H9 (cell line): Measurements from ENCODE around the gene PHOX2A. TPM values are rescaled to one million over a fixed set of nuclear protein-coding genes. Genes with fewer than 3 reads are reported as not detected.

Experiments
- DNase-seq: peaks from one replicate; pipeline ENCODE4 v3.0.0-alpha.2; 2017
- H2AFZ ChIP-seq: one replicate; pipeline ENCODE4 v1.6.1; 2013; ENCODE audit warnings: mild to moderate bottlenecking, low read length, control low read depth, moderate library complexity
- H2AK5ac ChIP-seq: 2 replicates; pipeline ENCODE4 v1.6.1; 2013; ENCODE audit warnings: low read length, control low read depth, mixed read lengths; ENCODE audit not compliant: insufficient read length
- H2BK120ac ChIP-seq: one replicate; pipeline ENCODE4 v1.6.1; 2013; ENCODE audit warnings: low read depth, mild to moderate bottlenecking, low read length, control low read depth, inconsistent platforms; ENCODE audit not compliant: poor library complexity, severe bottlenecking
- H2BK12ac ChIP-seq: 2 replicates; pipeline ENCODE4 v1.6.1; 2013; ENCODE audit warnings: low read length, control low read depth, mixed read lengths, low read depth; ENCODE audit not compliant: insufficient read length
- H2BK15ac ChIP-seq: 2 replicates; pipeline ENCODE4 v1.6.1; 2013; ENCODE audit warnings: low read depth, low read length, control low read depth
- H2BK20ac ChIP-seq: one replicate; pipeline ENCODE4 v1.6.1; 2013; ENCODE audit warnings: low read depth, mild to moderate bottlenecking, low read length, control low read depth, inconsistent platforms; ENCODE audit not compliant: poor library complexity, severe bottlenecking
- H2BK5ac ChIP-seq: 2 replicates; pipeline ENCODE4 v1.6.1; 2013; ENCODE audit warnings: low read length, control low read depth, mixed read lengths; ENCODE audit not compliant: insufficient read length
- H3K14ac ChIP-seq: 2 replicates; pipeline ENCODE4 v1.6.1; 2013; ENCODE audit warnings: low read length, control low read depth; ENCODE audit not compliant: insufficient read depth
- H3K18ac ChIP-seq: 2 replicates; pipeline ENCODE4 v1.6.1; 2013; ENCODE audit warnings: low read depth, mild to moderate bottlenecking, mixed read lengths, low read length, control low read depth; ENCODE audit not compliant: insufficient read length
- H3K23ac ChIP-seq: 2 replicates; pipeline ENCODE4 v1.6.1; 2013; ENCODE audit warnings: low read length, control low read depth, mixed read lengths, low read depth; ENCODE audit not compliant: insufficient read length
- H3K23me2 ChIP-seq: 2 replicates; pipeline ENCODE4 v1.6.1; 2013; ENCODE audit warnings: low read depth, mild to moderate bottlenecking, mixed read lengths, low read length, control low read depth; ENCODE audit not compliant: insufficient read length, poor library complexity, severe bottlenecking
- H3K27ac ChIP-seq: 2 replicates; pipeline ENCODE4 v1.5.1; 2013; ENCODE audit warnings: low read length, control low read depth, mixed read lengths, low read depth; ENCODE audit not compliant: insufficient read length
- H3K27me3 ChIP-seq: 2 replicates; pipeline ENCODE4 v1.6.1; 2013; ENCODE audit warnings: low read length, control low read depth, inconsistent platforms; ENCODE audit not compliant: insufficient read depth
- H3K4ac ChIP-seq: 2 replicates; pipeline ENCODE4 v1.6.1; 2013; ENCODE audit warnings: low read depth, mild to moderate bottlenecking, control low read depth, inconsistent platforms, low read length, moderate library complexity
- H3K4me1 ChIP-seq: 2 replicates; pipeline ENCODE4 v1.6.1; 2013; ENCODE audit warnings: low read length, control low read depth, inconsistent platforms; ENCODE audit not compliant: insufficient read depth
- H3K4me2 ChIP-seq: 2 replicates; pipeline ENCODE4 v1.6.1; 2013; ENCODE audit warnings: low read length, control low read depth, mixed read lengths; ENCODE audit not compliant: insufficient read length, insufficient read depth
- H3K56ac ChIP-seq: 2 replicates; pipeline ENCODE4 v1.6.1; 2013; ENCODE audit warnings: low read depth, mild to moderate bottlenecking, mixed read lengths, low read length, control low read depth; ENCODE audit not compliant: insufficient read length
- H3K79me1 ChIP-seq: 2 replicates; pipeline ENCODE4 v1.6.1; 2013; ENCODE audit warnings: low read depth, mild to moderate bottlenecking, moderate library complexity, low read length, control low read depth, inconsistent platforms; ENCODE audit not compliant: insufficient read depth, poor library complexity, severe bottlenecking
- H3K79me2 ChIP-seq: 2 replicates; pipeline ENCODE4 v1.6.1; 2013; ENCODE audit warnings: low read length, control low read depth, inconsistent platforms; ENCODE audit not compliant: insufficient read depth
- H3K9ac ChIP-seq: 2 replicates; pipeline ENCODE4 v1.6.1; 2013; ENCODE audit warnings: low read length, control low read depth, mixed read lengths; ENCODE audit not compliant: insufficient read length; ENCODE audit errors: extremely low read depth
- H3K9me3 ChIP-seq: one replicate; pipeline ENCODE4 v1.6.1; 2013; ENCODE audit warnings: low read depth, low read length, inconsistent platforms; ENCODE audit not compliant: control insufficient read depth
- H3T11ph ChIP-seq: one replicate; pipeline ENCODE4 v1.6.1; 2013; ENCODE audit warnings: mild to moderate bottlenecking, low read length, control low read depth, inconsistent platforms
- H4K20me1 ChIP-seq: one replicate; pipeline ENCODE4 v1.6.1; 2013; ENCODE audit not compliant: control insufficient read depth, insufficient read length, insufficient read depth
- H4K5ac ChIP-seq: 2 replicates; pipeline ENCODE4 v1.6.1; 2013; ENCODE audit warnings: low read depth, mild to moderate bottlenecking, mixed read lengths, low read length, control low read depth; ENCODE audit not compliant: insufficient read length
- H4K8ac ChIP-seq: replicated peaks from 2 replicates; pipeline ENCODE4 v1.6.1; 2013; ENCODE audit warnings: low read length, control low read depth, mixed read lengths, low read depth; ENCODE audit not compliant: insufficient read length
- H4K91ac ChIP-seq: 2 replicates; pipeline ENCODE4 v1.6.1; 2013; ENCODE audit warnings: low read depth, mild to moderate bottlenecking, moderate library complexity, mixed read lengths, low read length, control low read depth; ENCODE audit not compliant: insufficient read length
- H3K27ac Mint-ChIP-seq, 3 experiments: 2 replicates in 2 of 3; 3 replicates in 1 of 3; pipeline ENCODE4 v1.8.0; 2020 to 2021; ENCODE audit warnings: mixed read lengths in 3 of 3, mild to moderate bottlenecking in 1 of 3, moderate library complexity in 1 of 3
- H3K27me3 Mint-ChIP-seq: 2 replicates; pipeline ENCODE4 v1.8.0; 2021; ENCODE audit warnings: low read depth, mild to moderate bottlenecking, moderate library complexity, mixed read lengths
- H3K36me3 Mint-ChIP-seq, 3 experiments: 2 replicates in 2 of 3; 3 replicates in 1 of 3; pipeline ENCODE4 v1.8.0; 2020 to 2021; ENCODE audit warnings: low read depth in 3 of 3, mixed read lengths in 3 of 3; ENCODE audit not compliant: insufficient read depth in 1 of 3
- H3K4me1 Mint-ChIP-seq, 2 experiments: 2 replicates each; pipeline ENCODE4 v1.8.0; 2020; ENCODE audit warnings: mixed read lengths in 2 of 2
- H3K4me3 Mint-ChIP-seq, 2 experiments: 2 replicates in 1 of 2; 3 replicates in 1 of 2; pipeline ENCODE4 v1.8.0; 2020 to 2021; ENCODE audit warnings: mild to moderate bottlenecking in 2 of 2, mixed read lengths in 2 of 2, moderate library complexity in 1 of 2
- H3K9me3 Mint-ChIP-seq, 2 experiments: 2 replicates in 1 of 2; 3 replicates in 1 of 2; pipeline ENCODE4 v1.8.0; 2020; ENCODE audit warnings: mild to moderate bottlenecking in 2 of 2, mixed read lengths in 2 of 2, moderate library complexity in 1 of 2
- CTCF ChIP-seq: fragments of 200-600 bp; sonication (generic); conservative IDR thresholded peaks from 3 replicates; pipeline ENCODE4 v1.8.0; 2021; ENCODE audit warnings: antibody characterized with exemption, mild to moderate bottlenecking
- WGBS: extraction: QIAGEN DNeasy Blood & Tissue Kit; methylation state at CpG from one replicate; pipeline ENCODE4 v1.1.7; 2013; ENCODE audit warnings: missing lambda C conversion rate, low lambda C conversion rate, mixed read lengths; ENCODE audit not compliant: insufficient read length; ENCODE audit errors: extremely low coverage; 5-methylcytosine and 5-hydroxymethylcytosine counted together
- total RNA-seq: library from RNA; stranded (reverse); gene quantifications from 2 replicates; pipeline ENCODE4 v1.2.1, GENCODE V29; 2021

Gene PHOX2A
- total RNA-seq, 1 experiment from 2014 or later = 1.4 TPM

- Histone ChIP-seq H3K18ac (no peak overlapping the region), H2AK5ac (no peak overlapping the region), H2BK12ac (no peak overlapping the region), H3K4me2 (peak overlapping the region; percentile 27), H3K79me1 (no peaks in the 10 kb centered on the region), H3K9ac (no peak overlapping the region), H2BK15ac (no peak overlapping the region), H3K9me3 (no peaks in the 10 kb centered on the region), H4K8ac (no peak overlapping the region), H3K27ac (no peak overlapping the region), H3K4ac (no peak overlapping the region), H3K4me1 (peaks cover 5% of the 10 kb centered on the region; the same call in 1 of the 2 replicates), H2BK120ac (no peak overlapping the region), H3K27me3 (peaks cover 38% of the 10 kb centered on the region), H3K14ac (no peak overlapping the region), H4K20me1 (peaks cover 2% of the 10 kb centered on the region), H3T11ph (no peak overlapping the region), H2BK20ac (no peak overlapping the region), H3K23ac (no peak overlapping the region), H3K56ac (no peak overlapping the region), H4K5ac (no peak overlapping the region), H2AFZ (no peak overlapping the region), H3K23me2 (peaks cover 18% of the 10 kb centered on the region), H2BK5ac (no peak overlapping the region), H3K79me2 (no peaks in the 10 kb centered on the region), H4K91ac (no peak overlapping the region)
- no CpG with 5 or more reads among the region's 16 CpGs for WGBS
- H3K27me3 Mint-ChIP-seq = peaks cover 34% of the 10 kb centered on the region
- H3K4me3 Mint-ChIP-seq = peak overlapping the region in 1 of 2 experiments; percentile 40; a peak in 1 of 5 replicates
- peak; percentile 94 for TF ChIP-seq CTCF
- peak; percentile 97 for DNase-seq
- H3K27ac Mint-ChIP-seq = no peak overlapping the region
- H3K4me1 Mint-ChIP-seq = peaks cover 24 to 38% of the 10 kb centered on the region in 2 experiments
- H3K36me3 Mint-ChIP-seq = peaks cover 15 to 50% (median 33%) of the 10 kb centered on the region in 3 experiments
- H3K9me3 Mint-ChIP-seq = peaks cover 0 to 6% of the 10 kb centered on the region in 2 experiments; a peak in 3 of 5 replicates
Measured at GRCh38 chr11:72238040-72238450, 5.9 kb downstream of the PHOX2A start.
